ENCODE results near the gene LOXL3.

The LOXL3 gene

DNA sequence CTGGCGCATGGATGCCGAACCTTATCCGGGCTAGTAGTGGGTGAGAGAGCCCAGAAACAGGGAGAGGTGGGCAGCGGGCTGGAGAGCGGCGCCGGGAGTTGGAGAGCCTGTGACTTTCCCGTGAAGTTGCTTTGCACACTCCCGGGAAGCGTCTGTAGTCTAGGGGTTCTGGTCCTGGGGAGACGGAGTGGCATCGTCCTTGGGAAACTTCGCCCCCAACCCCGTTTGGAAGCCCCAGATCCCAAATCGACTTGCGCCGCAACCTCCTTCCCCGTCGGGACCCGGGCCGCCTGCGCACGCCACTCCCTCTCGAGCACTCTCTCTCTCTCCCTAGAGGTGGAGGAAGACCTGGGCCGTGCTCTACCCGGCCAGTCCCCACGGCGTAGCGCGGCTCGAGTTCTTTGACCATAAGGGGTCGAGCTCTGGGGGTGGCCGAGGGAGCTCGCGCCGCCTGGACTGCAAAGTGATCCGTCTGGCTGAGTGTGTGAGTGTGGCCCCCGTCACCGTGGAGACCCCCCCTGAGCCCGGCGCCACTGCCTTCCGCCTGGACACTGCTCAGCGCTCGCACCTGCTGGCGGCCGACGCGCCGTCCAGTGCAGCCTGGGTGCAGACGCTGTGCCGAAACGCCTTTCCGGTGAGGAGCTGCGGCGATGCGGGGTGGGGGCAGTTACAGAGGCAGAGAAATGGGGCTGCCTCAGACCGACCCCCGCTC is 1.2 kb upstream of the LOXL3 start:
- H3K27ac ChIP-seq (ENCODE audit: low read depth, low read length): peak overlapping the region; percentile 57
- no peaks in the 10 kb centered on the region for H3K27me3 ChIP-seq (ENCODE audit: control insufficient read depth, insufficient read depth, low read length)
- peak overlapping the region; percentile 80 for H3K9ac ChIP-seq (ENCODE audit: low read length)
- H3K36me3 ChIP-seq (ENCODE audit: control insufficient read depth, insufficient read depth, low read length): no peaks in the 10 kb centered on the region
- H3K4me3 ChIP-seq (ENCODE audit: low read length): peak overlapping the region; percentile 97
- no peaks in the 10 kb centered on the region for H3K4me1 ChIP-seq (ENCODE audit: control insufficient read depth, insufficient read depth, low read length)

DNA sequence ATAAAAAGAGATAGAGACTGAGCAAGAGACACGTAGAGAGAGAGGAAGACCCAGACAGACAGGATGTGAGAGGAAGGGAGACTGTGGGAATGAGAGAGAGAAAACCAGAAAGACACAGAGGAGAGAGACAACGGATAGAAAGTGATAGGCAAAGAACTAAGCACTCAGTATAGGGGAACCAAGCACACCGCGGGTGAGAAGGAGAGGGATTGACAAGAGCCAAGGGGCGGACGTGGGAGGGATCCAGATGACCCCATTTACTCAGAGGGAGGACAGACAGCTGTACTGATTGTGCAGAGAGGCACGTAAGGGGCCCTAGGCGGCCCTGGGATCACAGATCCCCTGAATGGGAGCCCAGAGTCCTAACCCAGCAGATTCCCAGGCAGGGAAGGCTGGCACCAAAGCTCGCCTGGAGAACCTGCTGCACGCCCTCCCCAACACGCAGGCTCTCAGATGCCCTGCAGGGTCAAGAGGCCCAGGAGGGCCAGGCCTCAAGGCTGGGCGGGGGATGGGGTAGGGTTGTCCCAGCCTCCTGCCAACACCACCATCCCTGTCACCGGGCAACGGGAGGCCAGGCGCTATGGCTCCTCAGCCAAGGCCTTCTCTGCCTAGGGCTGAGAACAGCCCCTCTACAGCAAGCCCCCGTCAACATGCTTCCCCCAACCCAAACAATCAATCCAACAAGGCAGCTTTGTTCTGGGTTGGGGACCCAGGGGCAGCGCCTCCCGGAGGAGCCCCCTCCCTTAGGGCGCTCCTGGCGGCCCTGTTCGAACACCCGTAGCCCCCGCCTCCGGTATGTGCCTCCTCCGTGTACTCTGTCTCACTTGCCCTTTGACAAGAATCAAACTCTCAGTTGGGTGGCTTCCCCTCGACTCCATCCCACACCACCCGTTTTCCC is 579 bp downstream of the LOXL3 start:
- peak overlapping the region; percentile 72 for H3K27ac ChIP-seq (ENCODE audit: low read depth, low read length)
- peaks cover 2% of the 10 kb centered on the region for H3K4me1 ChIP-seq (ENCODE audit: control insufficient read depth, insufficient read depth, low read length)
- H3K9ac ChIP-seq (ENCODE audit: low read length): no peak overlapping the region
- no peaks in the 10 kb centered on the region for H3K27me3 ChIP-seq (ENCODE audit: control insufficient read depth, insufficient read depth, low read length)
- H3K36me3 ChIP-seq (ENCODE audit: control insufficient read depth, insufficient read depth, low read length): no peaks in the 10 kb centered on the region
- H3K4me3 ChIP-seq (ENCODE audit: low read length): peak overlapping the region; percentile 97

DNA sequence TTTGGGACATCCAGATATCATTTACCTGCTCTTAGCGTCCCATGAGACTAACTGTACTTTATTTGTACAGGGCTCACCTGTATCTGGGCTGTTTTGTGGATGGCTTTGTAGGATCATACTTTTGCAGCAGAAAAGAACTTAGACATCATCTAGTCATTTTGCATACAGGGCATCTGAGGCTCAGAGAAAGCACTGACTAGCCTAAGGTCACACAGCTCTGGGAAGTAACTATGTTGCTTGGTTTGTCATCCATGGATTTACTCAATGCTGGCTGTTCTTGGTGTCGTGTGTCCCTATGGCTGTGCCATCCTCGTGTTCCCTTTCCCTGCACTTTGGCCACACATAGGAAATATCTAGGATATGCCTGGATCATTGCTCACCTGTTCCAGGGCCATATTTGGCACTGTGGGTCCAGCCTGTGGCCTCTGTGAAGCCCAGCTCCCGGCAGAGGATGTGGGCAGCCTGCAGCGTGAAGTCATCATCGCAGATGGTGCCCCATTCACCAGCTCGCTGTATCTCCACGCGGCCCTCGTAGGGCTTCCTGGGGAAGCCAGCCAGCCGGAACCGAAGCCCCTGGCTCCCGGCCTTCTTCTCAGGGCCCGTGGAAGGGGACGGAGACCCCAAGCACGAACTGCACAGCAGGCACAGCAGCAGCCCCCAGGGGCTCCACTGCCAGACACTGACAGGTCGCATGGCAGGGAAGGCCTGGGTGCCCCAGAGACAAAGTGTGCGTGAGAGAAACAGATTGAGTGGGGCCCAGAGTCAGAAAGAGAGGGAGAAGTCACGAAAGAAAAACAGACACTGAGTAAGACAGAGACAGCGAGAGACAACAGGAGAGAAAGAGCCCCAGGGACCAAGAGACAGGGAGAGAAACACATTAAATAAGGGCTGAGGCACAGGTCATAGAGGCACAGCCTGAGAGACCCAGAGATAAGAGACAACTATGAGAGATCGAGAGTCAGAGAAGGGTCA is 1.5 kb downstream of the LOXL3 start:
- Histone ChIP-seq H3K27me3 (ENCODE audit: control insufficient read depth, insufficient read depth, low read length) (no peaks in the 10 kb centered on the region), H3K36me3 (ENCODE audit: control insufficient read depth, insufficient read depth, low read length) (no peaks in the 10 kb centered on the region), H3K27ac (ENCODE audit: low read depth, low read length) (no peak overlapping the region), H3K9ac (ENCODE audit: low read length) (no peak overlapping the region), H3K4me1 (ENCODE audit: control insufficient read depth, insufficient read depth, low read length) (peaks cover 2% of the 10 kb centered on the region), H3K4me3 (ENCODE audit: low read length) (no peak overlapping the region)

DNA sequence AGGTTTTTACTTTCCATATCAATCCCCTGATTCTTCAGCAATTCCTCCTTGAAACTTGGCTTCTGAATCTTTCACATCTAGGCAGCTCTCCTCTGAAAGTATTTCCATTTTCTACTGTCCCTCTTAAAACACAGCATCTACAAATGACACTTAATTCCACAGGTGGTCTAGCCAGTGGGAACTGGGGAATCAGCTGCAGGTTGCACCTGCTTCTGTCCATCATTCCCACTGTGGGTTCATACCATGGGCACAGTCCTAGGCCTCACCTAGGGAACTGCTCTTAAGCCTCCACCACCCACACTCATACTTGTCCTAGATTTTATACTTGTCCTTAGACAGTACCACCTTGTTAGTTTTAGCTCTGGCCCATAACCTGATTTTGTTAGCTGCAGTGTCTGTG is 2.2 kb downstream of the LOXL3 start:
- no peak overlapping the region for H3K9ac ChIP-seq (ENCODE audit: low read length)
- H3K4me1 ChIP-seq (ENCODE audit: control insufficient read depth, insufficient read depth, low read length): peaks cover 2% of the 10 kb centered on the region
- no peak overlapping the region for H3K27ac ChIP-seq (ENCODE audit: low read depth, low read length)
- no peaks in the 10 kb centered on the region for H3K36me3 ChIP-seq (ENCODE audit: control insufficient read depth, insufficient read depth, low read length)
- no peak overlapping the region for H3K4me3 ChIP-seq (ENCODE audit: low read length)
- no peaks in the 10 kb centered on the region for H3K27me3 ChIP-seq (ENCODE audit: control insufficient read depth, insufficient read depth, low read length)

DNA sequence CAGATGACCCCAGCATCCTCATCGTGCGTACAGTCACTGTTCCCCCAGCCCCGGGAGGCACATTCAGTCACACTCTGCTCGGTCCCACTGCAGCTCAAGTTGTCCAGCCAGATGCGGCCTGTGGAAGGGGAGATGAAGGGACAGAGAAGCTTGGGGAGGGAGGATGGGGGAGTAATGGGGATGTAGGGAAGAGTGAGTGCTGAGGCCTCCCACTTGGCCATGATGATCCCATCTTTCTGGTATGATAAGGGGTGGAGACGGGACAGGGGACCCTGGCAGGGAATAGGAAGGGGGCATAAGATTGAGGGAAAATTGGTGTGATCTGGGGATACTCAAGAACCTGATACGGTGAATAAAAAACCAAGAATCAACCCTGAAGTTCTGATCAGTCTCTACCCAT is 3.5 kb downstream of the LOXL3 start:
- Histone ChIP-seq H3K27ac (ENCODE audit: low read depth, low read length) (no peak overlapping the region), H3K9ac (ENCODE audit: low read length) (no peak overlapping the region), H3K4me1 (ENCODE audit: control insufficient read depth, insufficient read depth, low read length) (peaks cover 2% of the 10 kb centered on the region), H3K4me3 (ENCODE audit: low read length) (no peak overlapping the region), H3K36me3 (ENCODE audit: control insufficient read depth, insufficient read depth, low read length) (no peaks in the 10 kb centered on the region), H3K27me3 (ENCODE audit: control insufficient read depth, insufficient read depth, low read length) (no peaks in the 10 kb centered on the region)

DNA sequence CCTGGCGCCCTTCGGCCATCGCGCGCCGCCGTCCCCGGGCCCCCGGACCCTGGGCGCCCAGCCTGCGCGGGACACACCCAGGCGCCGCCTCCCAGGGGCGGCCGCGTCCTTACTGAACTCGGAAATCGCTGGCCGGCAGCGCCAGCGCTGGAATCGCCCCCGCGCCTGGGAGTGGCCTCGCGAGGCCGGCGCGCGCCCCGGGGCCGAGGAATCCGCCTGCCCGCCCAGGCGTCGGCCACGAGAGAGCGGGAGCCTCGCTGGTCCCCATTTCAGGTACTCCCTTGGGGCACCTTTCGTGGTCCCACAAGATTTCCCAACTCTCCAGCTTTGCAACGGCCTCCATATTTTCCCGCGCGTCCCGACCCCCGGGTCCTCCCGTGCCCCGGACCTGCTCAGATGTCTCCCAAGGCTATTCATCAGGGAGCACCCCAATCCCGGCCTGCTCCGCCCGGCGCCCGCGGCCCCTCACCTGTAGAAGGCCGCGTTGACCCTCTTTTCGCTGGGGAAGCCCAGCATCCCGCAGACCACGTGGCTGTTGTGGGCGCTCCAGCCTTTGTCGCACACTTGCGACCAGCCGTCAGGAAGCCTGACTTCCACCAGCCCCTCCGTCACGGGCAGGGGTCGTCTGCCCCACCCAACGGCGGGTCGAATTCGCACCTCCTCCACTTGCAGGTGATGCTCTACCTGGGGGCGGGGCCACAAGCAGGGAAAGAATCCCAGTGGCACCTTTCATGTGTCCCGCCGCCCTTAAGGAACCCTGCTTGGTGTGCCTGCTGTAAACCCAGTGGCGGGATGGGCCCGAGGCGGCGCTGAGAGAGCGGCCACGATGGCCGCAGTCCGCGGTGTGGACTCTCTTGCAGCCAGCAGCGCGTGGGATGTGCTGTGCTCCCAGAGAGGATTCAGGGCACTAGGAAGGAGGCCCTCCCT is 4.6 kb downstream of the LOXL3 start:
- Histone ChIP-seq H3K27ac (ENCODE audit: low read depth, low read length) (peak overlapping the region; percentile 52), H3K36me3 (ENCODE audit: control insufficient read depth, insufficient read depth, low read length) (no peaks in the 10 kb centered on the region), H3K9ac (ENCODE audit: low read length) (no peak overlapping the region), H3K4me3 (ENCODE audit: low read length) (peak overlapping the region; percentile 75), H3K27me3 (ENCODE audit: control insufficient read depth, insufficient read depth, low read length) (no peaks in the 10 kb centered on the region), H3K4me1 (ENCODE audit: control insufficient read depth, insufficient read depth, low read length) (peaks cover 2% of the 10 kb centered on the region)

DNA sequence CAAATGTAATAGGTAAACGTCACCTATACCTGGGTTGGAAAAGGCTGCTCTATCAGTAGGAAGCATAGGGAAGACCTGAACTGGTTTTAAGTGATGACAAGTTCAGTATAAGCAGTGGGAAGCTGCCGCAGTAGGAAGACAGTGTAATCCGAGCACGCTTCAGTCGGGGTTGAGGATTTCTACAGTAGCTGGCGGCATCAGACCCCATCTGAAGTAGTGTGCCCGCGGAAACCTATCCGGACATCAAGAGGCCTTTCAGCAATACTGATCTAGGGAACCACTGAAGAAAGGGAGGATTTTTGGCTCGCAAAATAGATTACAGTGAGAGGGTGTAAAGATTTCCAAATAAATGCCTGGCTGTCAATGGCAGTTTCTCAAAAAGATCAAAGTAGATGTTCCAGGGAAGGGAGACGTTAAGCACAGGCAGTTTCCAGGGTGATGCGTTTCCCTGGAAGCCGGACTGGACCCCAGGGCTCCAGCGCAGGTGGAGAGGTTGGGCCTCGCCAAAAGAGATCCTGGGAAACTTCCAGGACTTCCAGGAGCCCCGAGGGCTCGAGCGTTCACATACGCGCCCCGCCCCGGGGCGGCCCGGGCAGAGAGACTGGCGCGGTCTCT is 5.3 kb downstream of the LOXL3 start:
- Histone ChIP-seq H3K36me3 (ENCODE audit: control insufficient read depth, insufficient read depth, low read length) (no peaks in the 10 kb centered on the region), H3K27me3 (ENCODE audit: control insufficient read depth, insufficient read depth, low read length) (no peaks in the 10 kb centered on the region), H3K9ac (ENCODE audit: low read length) (peak overlapping the region; percentile 32), H3K4me1 (ENCODE audit: control insufficient read depth, insufficient read depth, low read length) (peaks cover 2% of the 10 kb centered on the region), H3K4me3 (ENCODE audit: low read length) (peak overlapping the region; percentile 75), H3K27ac (ENCODE audit: low read depth, low read length) (peak overlapping the region; percentile 52)

DNA sequence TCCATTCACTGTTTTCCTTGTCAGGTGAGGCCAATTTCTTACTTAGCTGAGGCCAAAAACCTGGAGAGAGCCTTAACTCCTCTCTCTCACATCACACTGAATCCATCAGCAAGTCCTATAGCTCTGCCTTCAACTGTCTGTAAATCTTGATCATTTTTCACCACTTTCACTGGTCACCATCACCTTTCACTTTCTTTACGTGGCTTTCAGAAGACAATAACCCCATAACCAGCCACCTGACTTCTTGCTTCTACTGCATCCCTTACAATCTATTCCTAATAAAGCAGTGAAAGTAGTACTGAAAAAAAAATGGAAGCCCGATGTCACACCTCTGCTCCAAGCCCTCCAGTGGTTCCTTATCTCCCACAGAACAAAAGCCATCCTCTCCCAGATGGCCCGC is 7.7 kb downstream of the LOXL3 start:
- no peak overlapping the region for H3K27ac ChIP-seq (ENCODE audit: low read depth, low read length)
- H3K4me1 ChIP-seq (ENCODE audit: control insufficient read depth, insufficient read depth, low read length): peaks cover 2% of the 10 kb centered on the region

DNA sequence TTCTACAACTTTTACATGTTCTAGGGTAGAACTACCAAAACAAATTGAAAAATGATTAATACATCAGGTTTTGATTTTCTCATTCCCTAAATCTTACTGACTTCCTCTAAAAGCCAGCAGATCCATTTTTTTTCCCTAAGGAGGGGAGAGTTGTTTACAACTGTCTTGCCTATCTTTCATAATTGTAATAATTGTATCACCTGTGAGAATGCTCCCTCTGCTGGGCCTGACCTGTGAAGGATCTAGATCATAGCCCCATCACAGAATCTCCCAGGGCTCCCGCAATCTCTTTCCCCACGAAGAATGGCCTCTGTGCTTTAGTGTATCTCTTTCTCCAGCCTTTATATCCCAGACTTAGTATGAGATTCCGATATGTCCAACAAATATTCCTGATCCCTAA is 9.1 kb downstream of the LOXL3 start:
- H3K4me3 ChIP-seq (ENCODE audit: low read length): no peak overlapping the region
- no peak overlapping the region for H3K9ac ChIP-seq (ENCODE audit: low read length)
- H3K36me3 ChIP-seq (ENCODE audit: control insufficient read depth, insufficient read depth, low read length): no peaks in the 10 kb centered on the region
- H3K4me1 ChIP-seq (ENCODE audit: control insufficient read depth, insufficient read depth, low read length): peaks cover 2% of the 10 kb centered on the region
- no peaks in the 10 kb centered on the region for H3K27me3 ChIP-seq (ENCODE audit: control insufficient read depth, insufficient read depth, low read length)
- no peak overlapping the region for H3K27ac ChIP-seq (ENCODE audit: low read depth, low read length)

More for the DNA sequence above, 7.7 kb downstream of the LOXL3 start:
- no peaks in the 10 kb centered on the region for H3K36me3 ChIP-seq (ENCODE audit: control insufficient read depth, insufficient read depth, low read length)
- no peak overlapping the region for H3K4me3 ChIP-seq (ENCODE audit: low read length)
- H3K27me3 ChIP-seq (ENCODE audit: control insufficient read depth, insufficient read depth, low read length): no peaks in the 10 kb centered on the region
- no peak overlapping the region for H3K9ac ChIP-seq (ENCODE audit: low read length)

DNA sequence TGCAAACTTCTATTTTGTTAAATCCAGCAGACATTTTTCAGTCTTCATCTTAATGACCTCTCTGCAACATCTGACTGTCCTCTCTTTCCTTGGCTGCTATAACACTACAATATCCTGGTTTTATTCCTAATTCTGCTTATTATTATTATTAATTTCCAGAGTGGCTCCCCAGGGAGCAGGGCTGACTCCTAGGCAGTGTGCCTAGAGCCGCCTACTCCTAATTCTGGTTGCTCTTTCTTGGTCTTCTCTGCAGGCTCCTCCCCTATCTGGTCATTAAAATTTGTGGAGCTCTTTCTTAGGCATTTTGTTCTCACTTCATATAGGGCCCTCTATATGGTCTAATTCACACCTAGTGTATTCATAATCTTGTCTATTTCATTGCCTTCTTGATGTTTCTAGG is 10.8 kb downstream of the LOXL3 start:
- no peaks in the 10 kb centered on the region for H3K4me1 ChIP-seq (ENCODE audit: control insufficient read depth, insufficient read depth, low read length)
- H3K9ac ChIP-seq (ENCODE audit: low read length): no peak overlapping the region
- H3K27ac ChIP-seq (ENCODE audit: low read depth, low read length): no peak overlapping the region
- H3K36me3 ChIP-seq (ENCODE audit: control insufficient read depth, insufficient read depth, low read length): no peaks in the 10 kb centered on the region
- no peak overlapping the region for H3K4me3 ChIP-seq (ENCODE audit: low read length)
- H3K27me3 ChIP-seq (ENCODE audit: control insufficient read depth, insufficient read depth, low read length): no peaks in the 10 kb centered on the region

DNA sequence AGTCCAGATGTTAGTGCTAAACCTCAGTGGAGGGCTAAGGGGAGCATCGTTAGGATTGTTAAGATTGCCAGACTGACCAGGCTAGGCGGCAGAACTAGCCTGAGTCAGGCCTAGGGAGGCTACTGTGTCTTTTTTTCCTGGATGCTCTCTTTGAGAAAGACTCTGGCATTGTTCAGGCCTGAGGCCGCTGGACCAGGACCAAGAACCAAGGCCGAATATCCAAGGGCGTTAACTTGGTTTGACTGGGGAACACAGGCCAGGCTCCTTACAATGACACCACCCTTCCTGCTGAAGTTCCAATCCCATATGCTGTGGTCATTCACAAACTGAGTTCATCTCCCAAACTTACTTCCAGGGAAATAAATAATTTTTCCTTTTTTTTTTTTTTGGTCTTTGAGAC is 13.5 kb downstream of the LOXL3 start:
- Histone ChIP-seq H3K27ac (ENCODE audit: low read depth, low read length) (no peak overlapping the region), H3K9ac (ENCODE audit: low read length) (no peak overlapping the region)

More for the DNA sequence above, 13.5 kb downstream of the LOXL3 start:
- no peaks in the 10 kb centered on the region for H3K4me1 ChIP-seq (ENCODE audit: control insufficient read depth, insufficient read depth, low read length)
- no peaks in the 10 kb centered on the region for H3K27me3 ChIP-seq (ENCODE audit: control insufficient read depth, insufficient read depth, low read length)
- no peak overlapping the region for H3K4me3 ChIP-seq (ENCODE audit: low read length)
- no peaks in the 10 kb centered on the region for H3K36me3 ChIP-seq (ENCODE audit: control insufficient read depth, insufficient read depth, low read length)

Measured in rectal smooth muscle tissue (tissue), 1 donor.